Thyroid gland (tissue), 4 donors: ENCODE results near the gene CACNG4.

Experiments
- CTCF ChIP-seq, 6 experiments: fragments of 200-600 bp in 3 of 6; fragments of 450-650 bp in 3 of 6; sonication (generic) in 3 of 6; IDR thresholded peaks; one replicate each; pipeline ENCODE4 v1.5.1; 2016 to 2019; ENCODE audit warnings: antibody characterized with exemption in 6 of 6, mild to moderate bottlenecking in 2 of 6, inconsistent platforms in 1 of 6, moderate library complexity in 1 of 6
- POLR2A ChIP-seq, 2 donors: fragments of 450-650 bp; IDR thresholded peaks; one replicate each; pipeline ENCODE4 v1.6.1; 2017; ENCODE audit warnings: antibody characterized with exemption in 2 of 2, mild to moderate bottlenecking in 2 of 2, moderate library complexity in 1 of 2

GRCh38 chr17:66994361-66994760 is 29.9 kb downstream of the CACNG4 start:
- no peak for TF ChIP-seq CTCF (IDR thresholded peaks at IDR 0.05)
- no peak for TF ChIP-seq POLR2A (IDR thresholded peaks at IDR 0.05)
